ENCODE data around the gene NEO1.

DNA sequence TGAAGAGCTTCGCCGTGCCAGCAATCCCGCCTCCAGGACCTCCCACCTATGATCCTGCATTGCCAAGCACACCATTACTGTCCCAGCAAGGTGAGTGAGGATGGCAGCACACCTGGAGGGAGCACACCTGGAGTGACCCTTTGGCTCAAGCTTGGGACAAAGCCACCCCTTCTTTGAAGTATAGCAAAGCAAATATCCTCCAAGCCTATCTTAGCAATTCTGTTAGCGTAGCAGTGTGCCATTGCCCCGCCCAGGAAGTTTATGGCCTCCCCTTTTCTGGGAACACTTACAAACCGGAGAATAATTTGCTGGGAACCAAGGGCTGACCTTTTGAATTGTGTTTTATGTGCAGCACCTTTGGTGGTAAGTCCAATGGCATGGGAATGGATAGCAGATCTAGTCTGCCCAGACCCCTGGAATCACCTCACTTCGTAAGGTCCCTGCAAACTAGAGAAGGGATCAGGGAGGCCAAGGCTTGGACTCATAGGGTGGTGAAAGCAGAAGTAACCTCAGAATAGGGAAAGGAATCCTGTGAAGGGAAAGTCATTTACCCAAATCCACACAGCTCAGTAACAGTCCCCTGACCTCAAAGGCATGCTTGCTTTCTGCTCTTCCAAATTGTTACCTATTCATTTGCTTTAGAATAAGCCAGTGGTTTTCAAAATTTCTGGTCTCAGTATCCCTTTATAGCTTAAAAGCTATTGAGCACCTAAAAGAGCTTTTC is 246.4 kb downstream of the NEO1 start:
- TF ChIP-seq EZH2 (IDR thresholded peaks at IDR 0.05; ENCODE audit: insufficient read depth, poor library complexity, severe bottlenecking) (no peak), EZH2phosphoT487 (IDR thresholded peaks at IDR 0.05; ENCODE audit: insufficient read depth, low read depth) (no peak)
